NCI-H2081 treated with DMSO at 0.1 percent for 48 hours (cell line): Measurements from ENCODE around the gene KRT86.

Experiments
- DNase-seq: peaks from one replicate; lab custom pipeline; 2025; lab: John Stamatoyannopoulos, UW

KRT86 gene

GRCh38 chr12:52274521-52275120 is at the start of gene KRT86:
KRT86 (plus strand) TSS chr12:52274645; CDS start chr12:52301917, 27,272 bp downstream.
- DNase-seq = no peak

- DNase-seq = no peak
Measured at GRCh38 chr12:52225752-52226151, 48.7 kb upstream of the KRT86 start.

- DNase-seq = no peak
Measured at GRCh38 chr12:52226446-52226845, 48.0 kb upstream of the KRT86 start.

- no peak for DNase-seq
Measured at GRCh38 chr12:52227606-52228166, 46.8 kb upstream of the KRT86 start.

- no peak for DNase-seq
Measured at GRCh38 chr12:52228366-52228765, 46.1 kb upstream of the KRT86 start.

- DNase-seq = no peak
Measured at GRCh38 chr12:52228931-52229330, 45.5 kb upstream of the KRT86 start.

GRCh38 chr12:52229836-52230343 is 44.6 kb upstream of the KRT86 start:
- no peak for DNase-seq

- no peak for DNase-seq
Measured at GRCh38 chr12:52230364-52231281, 43.8 kb upstream of the KRT86 start.

- no peak for DNase-seq
Measured at GRCh38 chr12:52231305-52232202, 42.9 kb upstream of the KRT86 start.

- DNase-seq = no peak
Measured at GRCh38 chr12:52232203-52232673, 42.2 kb upstream of the KRT86 start.

GRCh38 chr12:52232674-52233461 is 41.6 kb upstream of the KRT86 start, which contains the start of gene KRT7:
KRT7 (plus strand) TSS chr12:52233243; CDS start chr12:52233297, 54 bp downstream.
- DNase-seq = no peak

- DNase-seq = no peak
Measured at GRCh38 chr12:52233462-52234207, 40.8 kb upstream of the KRT86 start.

- DNase-seq = no peak
Measured at GRCh38 chr12:52234223-52234810, 40.1 kb upstream of the KRT86 start.

GRCh38 chr12:52235001-52235764 is 39.3 kb upstream of the KRT86 start:
- DNase-seq = no peak

GRCh38 chr12:52235822-52236361 is 38.6 kb upstream of the KRT86 start:
- DNase-seq = peak; percentile 72

- no peak for DNase-seq
Measured at GRCh38 chr12:52236386-52237050, 37.9 kb upstream of the KRT86 start.

- DNase-seq = no peak
Measured at GRCh38 chr12:52238207-52238840, 36.1 kb upstream of the KRT86 start.
